BLaER1 treated with 17β-estradiol and CSF1 and Interleukin-3, amounts not matched to agents 10 nM and 100 nM (cell line): ENCODE results near the gene ADAT1.
A peak's percentile ranks its signal among the peaks of the same experiment; 100 is the strongest.

ENCODE experiments used
- H3K27ac ChIP-seq, 11 experiments: shearing (Covaris generic); formaldehyde crosslinking; 2 replicates each; pipeline ENCODE4 v1.8.1; 2022
- H3K27me3 ChIP-seq, 11 experiments: shearing (Covaris generic); formaldehyde crosslinking; 2 replicates each; pipeline ENCODE4 v1.8.1; 2022
- H3K36me3 ChIP-seq, 11 experiments: shearing (Covaris generic); formaldehyde crosslinking; 2 replicates each; pipeline ENCODE4 v1.8.1; 2022
- H3K4me1 ChIP-seq, 10 experiments: shearing (Covaris generic); formaldehyde crosslinking; 2 replicates each; pipeline ENCODE4 v1.8.1; 2022
- H3K4me2 ChIP-seq, 11 experiments: shearing (Covaris generic); formaldehyde crosslinking; 2 replicates each; pipeline ENCODE4 v1.8.1; 2022
- H3K4me3 ChIP-seq, 10 experiments: shearing (Covaris generic); formaldehyde crosslinking; 2 replicates each; pipeline ENCODE4 v1.8.1; 2022
- H3K9ac ChIP-seq, 11 experiments: shearing (Covaris generic); formaldehyde crosslinking; 2 replicates each; pipeline ENCODE4 v1.8.1; 2022
- H3K9me3 ChIP-seq, 11 experiments: shearing (Covaris generic); formaldehyde crosslinking; replicated peaks in 1 of 11; 2 replicates each; pipeline ENCODE4 v1.8.1; 2022
- H4K20me1 ChIP-seq, 11 experiments: shearing (Covaris generic); formaldehyde crosslinking; 2 replicates each; pipeline ENCODE4 v1.8.1; 2022
- Cebpa-rat ChIP-seq, 11 experiments: shearing (Covaris generic); IDR thresholded peaks; 2 replicates each; pipeline ENCODE4 v1.8.1; 2022

ADAT1 gene

GRCh38 chr16:75575958-75576357 lies 47.1 kb downstream of the ADAT1 start:
- H3K9me3 ChIP-seq: no peaks in the 10 kb centered on the region
- peaks cover 95 to 100% (median 97%) of the 10 kb centered on the region in 11 experiments for H3K36me3 ChIP-seq
- H4K20me1 ChIP-seq: peaks cover 19 to 85% (median 65%) of the 10 kb centered on the region in 11 experiments; a peak in 21 of 22 replicates
- no peak overlapping the region for H3K9ac ChIP-seq
- no peak overlapping the region for H3K27ac ChIP-seq
- H3K4me3 ChIP-seq: no peak overlapping the region
- TF ChIP-seq Cebpa-rat (IDR thresholded peaks at IDR 0.05): no peak
- no peaks in the 10 kb centered on the region for H3K27me3 ChIP-seq
- H3K4me2 ChIP-seq: no peak overlapping the region
- peaks cover 17 to 38% (median 25%) of the 10 kb centered on the region in 10 experiments for H3K4me1 ChIP-seq

- Histone ChIP-seq H3K36me3 (peaks cover 93 to 100% (median 100%) of the 10 kb centered on the region in 11 experiments), H3K4me3 (no peak overlapping the region), H3K9me3 (no peaks in the 10 kb centered on the region), H3K27me3 (no peaks in the 10 kb centered on the region), H4K20me1 (peaks cover 37 to 98% (median 82%) of the 10 kb centered on the region in 11 experiments), H3K4me2 (no peak overlapping the region), H3K4me1 (peaks cover 22 to 48% (median 39%) of the 10 kb centered on the region in 10 experiments), H3K9ac (no peak overlapping the region), H3K27ac (no peak overlapping the region)
- TF ChIP-seq Cebpa-rat (IDR thresholded peaks at IDR 0.05): no peak
Measured at GRCh38 chr16:75573955-75574354, 49.1 kb downstream of the ADAT1 start.

- H3K4me3 ChIP-seq: no peak overlapping the region
- peak overlapping the region in 3 of 11 experiments; percentile 15 to 85 (median 83); a peak in 5 of 22 replicates for H3K4me2 ChIP-seq
- H3K9me3 ChIP-seq: no peaks in the 10 kb centered on the region
- H4K20me1 ChIP-seq: peaks cover 44 to 99% (median 92%) of the 10 kb centered on the region in 11 experiments
- no peak overlapping the region for H3K27ac ChIP-seq
- H3K9ac ChIP-seq: no peak overlapping the region
- peaks cover 93 to 100% (median 100%) of the 10 kb centered on the region in 11 experiments for H3K36me3 ChIP-seq
- no peaks in the 10 kb centered on the region for H3K27me3 ChIP-seq
- peaks cover 27 to 56% (median 42%) of the 10 kb centered on the region in 10 experiments for H3K4me1 ChIP-seq
- TF ChIP-seq Cebpa-rat (IDR thresholded peaks at IDR 0.05): no peak
Measured at GRCh38 chr16:75572864-75573542, 50.1 kb downstream of the ADAT1 start.

GRCh38 chr16:75570396-75571065 lies 52.5 kb downstream of the ADAT1 start:
- Histone ChIP-seq H3K4me2 (peak overlapping the region; percentile 18 to 97 (median 57); a peak in 18 of 22 replicates), H4K20me1 (peaks cover 53 to 92% (median 89%) of the 10 kb centered on the region in 11 experiments), H3K27me3 (no peaks in the 10 kb centered on the region), H3K4me3 (no peak overlapping the region), H3K27ac (peak overlapping the region in 4 of 11 experiments; percentile 47 to 67 (median 52); a peak in 8 of 22 replicates), H3K9ac (peak overlapping the region in 4 of 11 experiments; percentile 25 to 59 (median 42); a peak in 5 of 22 replicates), H3K36me3 (peaks cover 73 to 83% (median 81%) of the 10 kb centered on the region in 11 experiments), H3K4me1 (peaks cover 43 to 69% (median 57%) of the 10 kb centered on the region in 10 experiments), H3K9me3 (no peaks in the 10 kb centered on the region)
- TF ChIP-seq Cebpa-rat (IDR thresholded peaks at IDR 0.05): no peak

GRCh38 chr16:75567911-75568310 lies 55.2 kb downstream of the ADAT1 start:
- H3K27ac ChIP-seq: no peak overlapping the region
- H3K4me2 ChIP-seq: peak overlapping the region; percentile 94 to 100 (median 98)
- H3K36me3 ChIP-seq: peaks cover 47 to 57% (median 55%) of the 10 kb centered on the region in 11 experiments
- peaks cover 40 to 66% (median 63%) of the 10 kb centered on the region in 11 experiments for H4K20me1 ChIP-seq
- no peaks in the 10 kb centered on the region for H3K9me3 ChIP-seq
- no peak for TF ChIP-seq Cebpa-rat (IDR thresholded peaks at IDR 0.05)
- H3K27me3 ChIP-seq: no peaks in the 10 kb centered on the region
- H3K9ac ChIP-seq: peak overlapping the region in 3 of 11 experiments; percentile 9 to 93 (median 89); a peak in 3 of 22 replicates
- peak overlapping the region in 2 of 10 experiments; percentile 89 to 97; a peak in 1 of 20 replicates for H3K4me3 ChIP-seq
- H3K4me1 ChIP-seq: peaks cover 55 to 76% (median 66%) of the 10 kb centered on the region in 10 experiments

- peaks cover 36 to 46% (median 44%) of the 10 kb centered on the region in 11 experiments for H3K36me3 ChIP-seq
- H3K9ac ChIP-seq: peak overlapping the region; percentile 85 to 95 (median 89)
- H3K27me3 ChIP-seq: no peaks in the 10 kb centered on the region
- TF ChIP-seq Cebpa-rat (IDR thresholded peaks at IDR 0.05): no peak
- peaks cover 34 to 55% (median 53%) of the 10 kb centered on the region in 11 experiments; a peak in 21 of 22 replicates for H4K20me1 ChIP-seq
- no peaks in the 10 kb centered on the region for H3K9me3 ChIP-seq
- H3K4me1 ChIP-seq: peaks cover 55 to 65% (median 60%) of the 10 kb centered on the region in 10 experiments
- peak overlapping the region; percentile 94 to 100 (median 98) for H3K4me2 ChIP-seq
- peak overlapping the region; percentile 85 to 100 (median 96) for H3K4me3 ChIP-seq
- peak overlapping the region; percentile 70 to 87 (median 81) for H3K27ac ChIP-seq
Measured at GRCh38 chr16:75566758-75567255, 56.3 kb downstream of the ADAT1 start.

- Histone ChIP-seq H3K9ac (peak within 1 kb of the TSS; percentile 85 to 95 (median 89)), H3K4me1 (peaks cover 53 to 59% (median 57%) of the 10 kb centered on the region in 10 experiments), H3K36me3 (peaks cover 30 to 40% (median 38%) of the 10 kb centered on the region in 11 experiments), H3K27ac (peak within 1 kb of the TSS; percentile 70 to 87 (median 81)), H3K27me3 (no peaks in the 10 kb centered on the region), H4K20me1 (peaks cover 34 to 49% (median 48%) of the 10 kb centered on the region in 11 experiments; a peak in 21 of 22 replicates), H3K4me3 (peak within 1 kb of the TSS; percentile 85 to 100 (median 96)), H3K9me3 (no peaks in the 10 kb centered on the region), H3K4me2 (peak within 1 kb of the TSS; percentile 94 to 100 (median 98))
- TF ChIP-seq Cebpa-rat (IDR thresholded peaks at IDR 0.05): no peak
Measured at GRCh38 chr16:75566040-75566757, 56.9 kb downstream of the ADAT1 start, which contains the start of gene GABARAPL2. Gene GABARAPL2 (plus strand): TSS chr16:75566379. CDS start chr16:75566487, 108 bp downstream.

- no peaks in the 10 kb centered on the region for H3K27me3 ChIP-seq
- H3K4me3 ChIP-seq: peak overlapping the region; percentile 85 to 100 (median 96)
- no peaks in the 10 kb centered on the region for H3K9me3 ChIP-seq
- peak overlapping the region; percentile 75 to 99 (median 91) for H3K4me2 ChIP-seq
- peak overlapping the region; percentile 70 to 87 (median 81); a peak in 20 of 22 replicates for H3K27ac ChIP-seq
- peaks cover 28 to 34% (median 32%) of the 10 kb centered on the region in 11 experiments for H3K36me3 ChIP-seq
- peaks cover 47 to 56% (median 53%) of the 10 kb centered on the region in 10 experiments for H3K4me1 ChIP-seq
- TF ChIP-seq Cebpa-rat (IDR thresholded peaks at IDR 0.05): no peak
- H4K20me1 ChIP-seq: peaks cover 29 to 44% (median 43%) of the 10 kb centered on the region in 11 experiments; a peak in 21 of 22 replicates
- H3K9ac ChIP-seq: peak overlapping the region; percentile 85 to 95 (median 89)
Measured at GRCh38 chr16:75565640-75566039, 57.4 kb downstream of the ADAT1 start.
